ENCODE measurements around the gene HYAL1. TPM values are rescaled to one million over a fixed set of nuclear protein-coding genes. Genes with fewer than 3 reads are reported as not detected.
A peak's percentile ranks its signal among the peaks of the same experiment; 100 is the strongest.

The HYAL1 gene
- polyA plus RNA-seq (2012; ENCODE audit: insufficient read depth, insufficient read length, low read depth), result 1.2 TPM

GRCh38 chr3:50303013-50303815 lies at the start of gene HYAL1:
Gene HYAL1 (minus strand): TSS chr3:50303574. CDS start chr3:50302956, 618 bp downstream.
- peak; percentile 45 for DNase-seq
- TF ChIP-seq CTCF (IDR thresholded peaks at IDR 0.05; ENCODE audit: low read depth, low read length), result peak; percentile 36

GRCh38 chr3:50352781-50353180 lies 49.4 kb upstream of the HYAL1 start:
- TF ChIP-seq CTCF (IDR thresholded peaks at IDR 0.05; ENCODE audit: low read depth, low read length), result peak; percentile 36
- Histone ChIP-seq H3K9me3 (no peaks in the 10 kb centered on the region), H3K4me1 (peaks cover 3% of the 10 kb centered on the region; the same call in 1 of the 2 replicates), H3K4me3 (ENCODE audit: low read depth, low read length) (no peak overlapping the region), H3K27me3 (no peaks in the 10 kb centered on the region), H3K36me3 (peaks cover 19% of the 10 kb centered on the region)
- no peak for DNase-seq

More at GRCh38 chr3:50303013-50303815, at the start of gene HYAL1:
- Histone ChIP-seq H3K9me3 (no peaks in the 10 kb centered on the region), H3K36me3 (no peaks in the 10 kb centered on the region), H3K4me1 (no peaks in the 10 kb centered on the region; the same call in 1 of the 2 replicates), H3K27me3 (no peaks in the 10 kb centered on the region), H3K4me3 (ENCODE audit: low read depth, low read length) (no peak within 1 kb of the TSS)

GRCh38 chr3:50351323-50351697 lies 47.9 kb upstream of the HYAL1 start:
- Histone ChIP-seq H3K27me3 (no peaks in the 10 kb centered on the region), H3K4me3 (ENCODE audit: low read depth, low read length) (peak overlapping the region; percentile 77), H3K4me1 (peaks cover 3% of the 10 kb centered on the region; the same call in 1 of the 2 replicates), H3K36me3 (peaks cover 23% of the 10 kb centered on the region), H3K9me3 (no peaks in the 10 kb centered on the region)
- DNase-seq, result no peak
- no peak for TF ChIP-seq CTCF (IDR thresholded peaks at IDR 0.05; ENCODE audit: low read depth, low read length)

- DNase-seq, result peak; percentile 94
- H3K9me3 ChIP-seq, result no peaks in the 10 kb centered on the region
- no peak for TF ChIP-seq CTCF (IDR thresholded peaks at IDR 0.05; ENCODE audit: low read depth, low read length)
- H3K4me1 ChIP-seq, result peaks cover 3% of the 10 kb centered on the region; the same call in 1 of the 2 replicates
- H3K36me3 ChIP-seq, result peaks cover 23% of the 10 kb centered on the region
- H3K27me3 ChIP-seq, result no peaks in the 10 kb centered on the region
- peak within 1 kb of the TSS; percentile 77 for H3K4me3 ChIP-seq (ENCODE audit: low read depth, low read length)
Observed at GRCh38 chr3:50350527-50351322, 47.4 kb upstream of the HYAL1 start, which contains the start of the genes CYB561D2 and NPRL2. Gene CYB561D2 (plus strand): TSS chr3:50350862. CDS start chr3:50351434, 572 bp downstream. Gene NPRL2 (minus strand): TSS chr3:50350775. CDS start chr3:50350652, 123 bp downstream.

- no peaks in the 10 kb centered on the region for H3K9me3 ChIP-seq
- no peak for TF ChIP-seq CTCF (IDR thresholded peaks at IDR 0.05; ENCODE audit: low read depth, low read length)
- H3K36me3 ChIP-seq, result peaks cover 21% of the 10 kb centered on the region
- H3K4me3 ChIP-seq (ENCODE audit: low read depth, low read length), result peak overlapping the region; percentile 77
- DNase-seq, result no peak
- no peaks in the 10 kb centered on the region for H3K27me3 ChIP-seq
- H3K4me1 ChIP-seq, result peaks cover 3% of the 10 kb centered on the region; the same call in 1 of the 2 replicates
Observed at GRCh38 chr3:50350213-50350526, 46.8 kb upstream of the HYAL1 start.
